ENCODE measurements around the gene COL4A3.

Gene COL4A3

GRCh38 chr2:227323818-227324217 lies 159.4 kb downstream of the COL4A3 start:
- H3K4me3 ChIP-seq (replicated peaks in 1 of 2; ENCODE audit: low read depth in 2 of 2, low read length in 2 of 2), result no peak overlapping the region
- DNase-seq (ENCODE audit: low read depth in 2 of 2), result no peak
- TF ChIP-seq CTCF (IDR thresholded peaks at IDR 0.05; ENCODE audit: low read depth, low read length), result no peak

GRCh38 chr2:227324642-227324994 lies 160.2 kb downstream of the COL4A3 start:
- TF ChIP-seq CTCF (IDR thresholded peaks at IDR 0.05; ENCODE audit: low read depth, low read length), result no peak
- peak overlapping the region; percentile 84 to 86 for H3K4me3 ChIP-seq (replicated peaks in 1 of 2; ENCODE audit: low read depth in 2 of 2, low read length in 2 of 2)
- no peak for DNase-seq (ENCODE audit: low read depth in 2 of 2)

GRCh38 chr2:227324995-227325838 lies 160.8 kb downstream of the COL4A3 start, which contains the start of gene MFF:
Gene MFF, plus strand, starts transcription at chr2:227325251. Its CDS starts 5,415 bp downstream, at chr2:227330666.
- H3K4me3 ChIP-seq (replicated peaks in 1 of 2; ENCODE audit: low read depth in 2 of 2, low read length in 2 of 2), result peak within 1 kb of the TSS; percentile 84 to 86
- TF ChIP-seq CTCF (IDR thresholded peaks at IDR 0.05; ENCODE audit: low read depth, low read length), result peak; percentile 22
- DNase-seq (ENCODE audit: low read depth in 2 of 2), result peak; percentile 94

GRCh38 chr2:227325839-227326195 lies 161.4 kb downstream of the COL4A3 start:
- H3K4me3 ChIP-seq (replicated peaks in 1 of 2; ENCODE audit: low read depth in 2 of 2, low read length in 2 of 2), result peak overlapping the region; percentile 84 to 86
- peak; percentile 54 for DNase-seq (ENCODE audit: low read depth in 2 of 2)

GRCh38 chr2:227326783-227327182 lies 162.4 kb downstream of the COL4A3 start:
- H3K4me3 ChIP-seq (replicated peaks in 1 of 2; ENCODE audit: low read depth in 2 of 2, low read length in 2 of 2), result peak overlapping the region; percentile 84 to 86
- no peak for TF ChIP-seq CTCF (IDR thresholded peaks at IDR 0.05; ENCODE audit: low read depth, low read length)

More at GRCh38 chr2:227325839-227326195, 161.4 kb downstream of the COL4A3 start:
- TF ChIP-seq CTCF (IDR thresholded peaks at IDR 0.05; ENCODE audit: low read depth, low read length), result no peak

GRCh38 chr2:227335713-227336112 lies 171.3 kb downstream of the COL4A3 start:
- TF ChIP-seq CTCF (IDR thresholded peaks at IDR 0.05; ENCODE audit: low read depth, low read length), result no peak
- peak in 1 of 2 donors; percentile 3 for DNase-seq (ENCODE audit: low read depth in 2 of 2)

More at GRCh38 chr2:227326783-227327182, 162.4 kb downstream of the COL4A3 start:
- peak in 1 of 2 donors; percentile 6 for DNase-seq (ENCODE audit: low read depth in 2 of 2)

More at GRCh38 chr2:227335713-227336112, 171.3 kb downstream of the COL4A3 start:
- no peak overlapping the region for H3K4me3 ChIP-seq (replicated peaks in 1 of 2; ENCODE audit: low read depth in 2 of 2, low read length in 2 of 2)
